Measurements from ENCODE around the gene KAT8. TPM values are rescaled to one million over a fixed set of nuclear protein-coding genes. Genes with fewer than 3 reads are reported as not detected.

KAT8 gene
- total RNA-seq, 2 experiments from 2014 or later = 66.5 to 72.9 TPM

- Mint-ChIP-seq H3K9me3 (no peaks in the 10 kb centered on the region), H3K4me3 (peak overlapping the region; percentile 87), H3K27ac (peak overlapping the region; percentile 85), H3K36me3 (peaks cover 15% of the 10 kb centered on the region), H3K4me1 (peaks cover 12% of the 10 kb centered on the region), H3K27me3 (no peaks in the 10 kb centered on the region)
- POLR2A ChIA-PET = interaction anchor here (1.0 to 2.9 kb wide), 18 partner anchors 8 to 341 kb away, joined by 3 to 33 read pairs (median 6); partner anchors contain the start of genes ARMC5, BCKDK, FUS and PYCARD
- ATAC-seq (ENCODE audit: low read depth) (no peak), DNase-seq (no peak)
These were observed 1.0 kb downstream of the KAT8 start for GRCh38 chr16:31118223-31119155.

GRCh38 chr16:31120129-31120528, 2.7 kb downstream of the KAT8 start:
- ATAC-seq (ENCODE audit: low read depth) (no peak), DNase-seq (no peak)
- no peak overlapping the region for H3K4me3 Mint-ChIP-seq
- H3K27ac Mint-ChIP-seq = no peak overlapping the region
- no peaks in the 10 kb centered on the region for H3K27me3 Mint-ChIP-seq
- peaks cover 8% of the 10 kb centered on the region for H3K4me1 Mint-ChIP-seq
- POLR2A ChIA-PET = interaction anchor here (1.3 to 2.8 kb wide), 2 partner anchors 22 to 60 kb away, joined by 4 to 9 read pairs; partner anchors contain the start of gene FUS
- H3K36me3 Mint-ChIP-seq = peaks cover 16% of the 10 kb centered on the region
- no peaks in the 10 kb centered on the region for H3K9me3 Mint-ChIP-seq

- Mint-ChIP-seq H3K36me3 (peaks cover 18% of the 10 kb centered on the region), H3K4me1 (peaks cover 5% of the 10 kb centered on the region), H3K27me3 (no peaks in the 10 kb centered on the region), H3K27ac (no peak overlapping the region), H3K4me3 (no peak overlapping the region), H3K9me3 (no peaks in the 10 kb centered on the region)
- POLR2A ChIA-PET = interaction anchor here (0.8 to 1.9 kb wide), 2 partner anchors 8 to 176 kb away, joined by 3 to 6 read pairs; partner anchors contain the start of gene KAT8
- ATAC-seq (ENCODE audit: low read depth) (no peak), DNase-seq (no peak)
These were observed 8.4 kb downstream of the KAT8 start for GRCh38 chr16:31125844-31126243.

GRCh38 chr16:31127182-31127581, 9.7 kb downstream of the KAT8 start:
- H3K9me3 Mint-ChIP-seq = no peaks in the 10 kb centered on the region
- no peak overlapping the region for H3K4me3 Mint-ChIP-seq
- no peaks in the 10 kb centered on the region for H3K27me3 Mint-ChIP-seq
- peaks cover 5% of the 10 kb centered on the region for H3K4me1 Mint-ChIP-seq
- POLR2A ChIA-PET = interaction anchor here (1.9 kb wide), 1 partner anchor 10 kb away, joined by 6 read pairs; the partner anchor contains the start of gene KAT8
- peaks cover 10% of the 10 kb centered on the region for H3K36me3 Mint-ChIP-seq
- no peak for ATAC-seq (ENCODE audit: low read depth)
- no peak overlapping the region for H3K27ac Mint-ChIP-seq
- no peak for DNase-seq

GRCh38 chr16:31128711-31129567, 11.5 kb downstream of the KAT8 start:
- ATAC-seq (ENCODE audit: low read depth) = peak; percentile 25
- Mint-ChIP-seq H3K27me3 (no peaks in the 10 kb centered on the region), H3K4me3 (no peak overlapping the region), H3K4me1 (peaks cover 5% of the 10 kb centered on the region), H3K27ac (peak overlapping the region; percentile 70), H3K9me3 (no peaks in the 10 kb centered on the region), H3K36me3 (peaks cover 4% of the 10 kb centered on the region)
- DNase-seq = no peak
- POLR2A ChIA-PET = interaction anchor here (1.0 to 3.9 kb wide), 2 partner anchors 12 to 13 kb away, joined by 3 to 12 read pairs; partner anchors contain the start of gene KAT8

- H3K27me3 Mint-ChIP-seq = no peaks in the 10 kb centered on the region
- POLR2A ChIA-PET = interaction anchor here (1.0 to 3.9 kb wide), 2 partner anchors 12 kb away, joined by 3 to 12 read pairs; partner anchors contain the start of gene KAT8
- no peak overlapping the region for H3K4me3 Mint-ChIP-seq
These were observed 12.3 kb downstream of the KAT8 start for GRCh38 chr16:31129568-31130335.

GRCh38 chr16:31130336-31130891, 12.9 kb downstream of the KAT8 start:
- POLR2A ChIA-PET = interaction anchor here (1.0 to 3.9 kb wide), 2 partner anchors 12 to 13 kb away, joined by 3 to 12 read pairs; partner anchors contain the start of gene KAT8
- H3K36me3 Mint-ChIP-seq = peaks cover 4% of the 10 kb centered on the region
- no peak overlapping the region for H3K4me3 Mint-ChIP-seq
- peaks cover 5% of the 10 kb centered on the region for H3K4me1 Mint-ChIP-seq
- no peak for DNase-seq
- no peak for ATAC-seq (ENCODE audit: low read depth)
- no peaks in the 10 kb centered on the region for H3K9me3 Mint-ChIP-seq
- H3K27me3 Mint-ChIP-seq = no peaks in the 10 kb centered on the region
- H3K27ac Mint-ChIP-seq = no peak overlapping the region

More at GRCh38 chr16:31129568-31130335, 12.3 kb downstream of the KAT8 start:
- H3K4me1 Mint-ChIP-seq = peaks cover 5% of the 10 kb centered on the region
- H3K27ac Mint-ChIP-seq = no peak overlapping the region
- ATAC-seq (ENCODE audit: low read depth) (no peak), DNase-seq (no peak)
- no peaks in the 10 kb centered on the region for H3K9me3 Mint-ChIP-seq
- peaks cover 4% of the 10 kb centered on the region for H3K36me3 Mint-ChIP-seq

- DNase-seq (no peak), ATAC-seq (ENCODE audit: low read depth) (no peak)
- H3K27ac Mint-ChIP-seq = no peak overlapping the region
- no peaks in the 10 kb centered on the region for H3K9me3 Mint-ChIP-seq
- no peak overlapping the region for H3K4me3 Mint-ChIP-seq
- H3K36me3 Mint-ChIP-seq = peaks cover 4% of the 10 kb centered on the region
- peaks cover 5% of the 10 kb centered on the region for H3K4me1 Mint-ChIP-seq
- H3K27me3 Mint-ChIP-seq = no peaks in the 10 kb centered on the region
- POLR2A ChIA-PET = interaction anchor here (3.9 kb wide), 1 partner anchor 14 kb away, joined by 12 read pairs; the partner anchor contains the start of gene KAT8
These were observed 13.4 kb downstream of the KAT8 start for GRCh38 chr16:31130899-31131298.

GRCh38 chr16:31131416-31131815, 14.0 kb downstream of the KAT8 start:
- DNase-seq = no peak

GRCh38 chr16:31131841-31132271, 14.4 kb downstream of the KAT8 start:
- ATAC-seq (ENCODE audit: low read depth) (no peak), DNase-seq (no peak)
- Mint-ChIP-seq H3K36me3 (no peaks in the 10 kb centered on the region), H3K4me1 (peaks cover 5% of the 10 kb centered on the region), H3K9me3 (no peaks in the 10 kb centered on the region), H3K27me3 (no peaks in the 10 kb centered on the region), H3K27ac (no peak overlapping the region), H3K4me3 (no peak overlapping the region)
- POLR2A ChIA-PET = interaction anchor here (3.9 kb wide), 1 partner anchor 15 kb away, joined by 12 read pairs; the partner anchor contains the start of gene KAT8

More at GRCh38 chr16:31131416-31131815, 14.0 kb downstream of the KAT8 start:
- peaks cover under 1% of the 10 kb centered on the region for H3K36me3 Mint-ChIP-seq
- no peaks in the 10 kb centered on the region for H3K27me3 Mint-ChIP-seq
- peaks cover 5% of the 10 kb centered on the region for H3K4me1 Mint-ChIP-seq
- no peak overlapping the region for H3K4me3 Mint-ChIP-seq
- no peaks in the 10 kb centered on the region for H3K9me3 Mint-ChIP-seq
- ATAC-seq (ENCODE audit: low read depth) = no peak
- no peak overlapping the region for H3K27ac Mint-ChIP-seq
- POLR2A ChIA-PET = interaction anchor here (3.9 kb wide), 1 partner anchor 14 kb away, joined by 12 read pairs; the partner anchor contains the start of gene KAT8

- no peak overlapping the region for H3K4me3 Mint-ChIP-seq
- POLR2A ChIA-PET = interaction anchor here (1.5 kb wide), 1 partner anchor 15 kb away, joined by 4 read pairs; the partner anchor contains the start of gene KAT8
- ATAC-seq (ENCODE audit: low read depth) = no peak
- no peaks in the 10 kb centered on the region for H3K36me3 Mint-ChIP-seq
- DNase-seq = no peak
- no peaks in the 10 kb centered on the region for H3K9me3 Mint-ChIP-seq
- H3K4me1 Mint-ChIP-seq = peaks cover 5% of the 10 kb centered on the region
- H3K27me3 Mint-ChIP-seq = no peaks in the 10 kb centered on the region
- no peak overlapping the region for H3K27ac Mint-ChIP-seq
These were observed 15.0 kb downstream of the KAT8 start for GRCh38 chr16:31132303-31132979.

Measured in activated naive CD8-positive, alpha-beta T cell treated with anti-CD3 and anti-CD28 coated beads, Interleukin-2, amount 10 ng/mL, durations not matched to agents 7 days and 5 days (primary cell).